ENCODE results near the gene CRYBB2.

Gene CRYBB2

GRCh38 chr22:25205847-25206246, 13.6 kb upstream of the CRYBB2 start:
- TF ChIP-seq TAF1 (IDR thresholded peaks at IDR 0.05; ENCODE audit: borderline replicate concordance, insufficient read depth, low read length): no peak
- no peak for TF ChIP-seq SIN3A (IDR thresholded peaks at IDR 0.05; ENCODE audit: borderline replicate concordance, insufficient read depth, low read length)
- no peak for TF ChIP-seq POLR2AphosphoS5 (IDR thresholded peaks at IDR 0.05; ENCODE audit: low read depth, low read length)
- no peak for TF ChIP-seq REST (IDR thresholded peaks at IDR 0.05; ENCODE audit: insufficient read depth in 1 of 2, low read depth in 2 of 2, low read length in 2 of 2)

- TF ChIP-seq POLR2AphosphoS5 (IDR thresholded peaks at IDR 0.05; ENCODE audit: low read depth, low read length) (no peak), FOXP2 (optimal IDR thresholded peaks at IDR 0.05; ENCODE audit: borderline replicate concordance, extremely low read depth, extremely low read length, insufficient read depth) (no peak), SIN3A (IDR thresholded peaks at IDR 0.05; ENCODE audit: borderline replicate concordance, insufficient read depth, low read length) (no peak), TAF1 (IDR thresholded peaks at IDR 0.05; ENCODE audit: borderline replicate concordance, insufficient read depth, low read length) (no peak), REST (IDR thresholded peaks at IDR 0.05; ENCODE audit: insufficient read depth in 1 of 2, low read depth in 2 of 2, low read length in 2 of 2) (no peak)
Observed at GRCh38 chr22:25206998-25207397, 12.4 kb upstream of the CRYBB2 start.

GRCh38 chr22:25207553-25208157, 11.8 kb upstream of the CRYBB2 start:
- TF ChIP-seq TAF1 (IDR thresholded peaks at IDR 0.05; ENCODE audit: borderline replicate concordance, insufficient read depth, low read length): no peak
- no peak for TF ChIP-seq SIN3A (IDR thresholded peaks at IDR 0.05; ENCODE audit: borderline replicate concordance, insufficient read depth, low read length)
- no peak for TF ChIP-seq FOXP2 (optimal IDR thresholded peaks at IDR 0.05; ENCODE audit: borderline replicate concordance, extremely low read depth, extremely low read length, insufficient read depth)
- no peak for TF ChIP-seq REST (IDR thresholded peaks at IDR 0.05; ENCODE audit: insufficient read depth in 1 of 2, low read depth in 2 of 2, low read length in 2 of 2)
- no peak for TF ChIP-seq POLR2AphosphoS5 (IDR thresholded peaks at IDR 0.05; ENCODE audit: low read depth, low read length)

GRCh38 chr22:25208328-25208727, 11.1 kb upstream of the CRYBB2 start:
- TF ChIP-seq SIN3A (IDR thresholded peaks at IDR 0.05; ENCODE audit: borderline replicate concordance, insufficient read depth, low read length) (no peak), REST (IDR thresholded peaks at IDR 0.05; ENCODE audit: insufficient read depth in 1 of 2, low read depth in 2 of 2, low read length in 2 of 2) (no peak), FOXP2 (optimal IDR thresholded peaks at IDR 0.05; ENCODE audit: borderline replicate concordance, extremely low read depth, extremely low read length, insufficient read depth) (no peak), TAF1 (IDR thresholded peaks at IDR 0.05; ENCODE audit: borderline replicate concordance, insufficient read depth, low read length) (no peak), POLR2AphosphoS5 (IDR thresholded peaks at IDR 0.05; ENCODE audit: low read depth, low read length) (no peak)
